ENCODE measurements around the gene PPM1A. TPM values are rescaled to one million over a fixed set of nuclear protein-coding genes. Genes with fewer than 3 reads are reported as not detected.

PPM1A gene
- total and polyA plus RNA-seq, 2 donors (not counting 1 experiment from before 2014, with no cell fraction given): 15.5 to 59.0 TPM

- H3K4me2 ChIP-seq (replicated peaks; ENCODE audit: low read depth, low read length, poor library complexity, severe bottlenecking): peak overlapping the region; percentile 89
- H3K36me3 ChIP-seq (replicated peaks in 1 of 2; ENCODE audit: control extremely low read depth in 1 of 2, control insufficient read depth in 1 of 2, extremely low read depth in 1 of 2, insufficient read depth in 2 of 2, low read length in 1 of 2): no peaks in the 10 kb centered on the region
- POLR2A ChIA-PET: interaction anchor here (0.9 to 2.0 kb wide), 2 partner anchors 77 to 79 kb away, joined by 7 to 10 read pairs; partner anchors contain the start of gene PPM1A
- TF ChIP-seq CTCF (IDR thresholded peaks at IDR 0.05) (no peak), EZH2 (IDR thresholded peaks at IDR 0.05; ENCODE audit: borderline replicate concordance, insufficient read depth, low read depth, low read length, poor library complexity, severe bottlenecking) (no peak)
- intact Hi-C loops (cut with micrococcal nuclease): loop anchor here (1.0 to 5.0 kb wide), 3 partner anchors 55 to 236 kb away; partner anchors contain the start of gene PCNX4
- peak overlapping the region; percentile 21 to 80 (median 66) for H3K4me3 ChIP-seq (ENCODE audit: control extremely low read depth in 1 of 5, extremely low read depth in 1 of 5, insufficient read depth in 1 of 5, low read depth in 2 of 5, low read length in 4 of 5)
- H3K79me2 ChIP-seq (ENCODE audit: control insufficient read depth, insufficient read depth, low read length): no peaks in the 10 kb centered on the region
- peak overlapping the region; percentile 71 for H3K9ac ChIP-seq (ENCODE audit: low read length)
- Mint-ChIP-seq H3K4me3 (peak overlapping the region; percentile 93), H3K27me3 (peaks cover 3% of the 10 kb centered on the region), H3K4me1 (peaks cover 26% of the 10 kb centered on the region), H3K27ac (peak overlapping the region; percentile 88), H3K9me3 (ENCODE audit: insufficient read depth) (no peaks in the 10 kb centered on the region)
- no peaks in the 10 kb centered on the region for H4K20me1 ChIP-seq (ENCODE audit: control insufficient read depth, insufficient read depth, low read length, poor library complexity, severe bottlenecking)
- peak overlapping the region; percentile 54 to 68 for H3K27ac ChIP-seq (ENCODE audit: low read length in 2 of 2)
- peak; percentile 79 for ATAC-seq (ENCODE audit: low read depth)
- peaks cover 0 to 4% (median 2%) of the 10 kb centered on the region in 4 experiments for H3K27me3 ChIP-seq (replicated peaks in 1 of 4; ENCODE audit: control extremely low read depth in 1 of 4, control insufficient read depth in 3 of 4, insufficient read depth in 4 of 4, low read length in 3 of 4)
- no peaks in the 10 kb centered on the region for H3K9me3 ChIP-seq (ENCODE audit: control extremely low read depth in 1 of 3, control insufficient read depth in 2 of 3, insufficient read depth in 1 of 3, low read length in 2 of 3)
- peak overlapping the region; percentile 85 for H2AFZ ChIP-seq (ENCODE audit: insufficient read depth, low read depth, low read length, poor library complexity, severe bottlenecking)
- CTCF ChIA-PET: interaction anchor here (0.7 to 1.5 kb wide), 11 partner anchors 8 to 363 kb away, joined by 3 to 6 read pairs (median 3); partner anchors contain the start of gene DHRS7
- peak; percentile 81 for DNase-seq
- WGBS (ENCODE audit: insufficient coverage): 2% methylated on average over 57 of the region's 58 CpGs
- peaks cover 16 to 20% of the 10 kb centered on the region in 2 donors for H3K4me1 ChIP-seq (ENCODE audit: control insufficient read depth in 2 of 2, insufficient read depth in 2 of 2, low read length in 2 of 2)
Observed at GRCh38 chr14:60327447-60328331, 78.7 kb downstream of the PPM1A start.

Measured in B cell (primary cell).